HG03439 (cell line): ENCODE data around the gene CC2D2A.
A peak's percentile ranks its signal among the peaks of the same experiment; 100 is the strongest.
"Not testable (repeated sequence)": the region's sequence is repeated elsewhere in the genome, so short reads cannot be mapped to it uniquely, and the experiment has no call there.

ENCODE experiments used
- ATAC-seq: cut with Tn5 transposase; IDR thresholded peaks from one replicate; pipeline ENCODE4 v1.9.1; 2021; ENCODE audit warnings: mild to moderate bottlenecking, moderate library complexity; ENCODE audit not compliant: unreplicated experiment

Gene CC2D2A

DNA sequence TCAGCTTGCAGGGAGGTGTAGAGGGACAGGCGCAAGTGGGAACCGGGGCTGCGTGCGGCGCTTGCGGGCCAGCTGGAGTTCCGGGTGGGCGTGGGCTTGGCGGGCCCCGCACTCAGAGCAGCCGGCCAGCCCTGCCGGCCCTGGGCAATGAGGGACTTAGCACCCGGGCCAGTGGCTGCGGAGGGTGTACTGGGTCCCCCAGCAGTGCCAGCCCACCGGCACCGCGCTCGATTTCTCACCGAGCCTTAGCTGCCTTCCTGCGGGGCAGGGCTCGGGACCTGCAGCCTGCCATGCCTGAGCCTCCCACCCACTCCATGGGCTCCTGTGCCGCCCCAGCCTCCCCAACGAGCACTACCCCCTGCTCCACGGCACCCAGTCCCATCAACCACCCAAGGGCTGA, 145.2 kb downstream of the CC2D2A start:
- not testable (repeated sequence) for ATAC-seq

GRCh38 chr4:15617407-15617806, 147.7 kb downstream of the CC2D2A start:
- not testable (repeated sequence) for ATAC-seq

DNA sequence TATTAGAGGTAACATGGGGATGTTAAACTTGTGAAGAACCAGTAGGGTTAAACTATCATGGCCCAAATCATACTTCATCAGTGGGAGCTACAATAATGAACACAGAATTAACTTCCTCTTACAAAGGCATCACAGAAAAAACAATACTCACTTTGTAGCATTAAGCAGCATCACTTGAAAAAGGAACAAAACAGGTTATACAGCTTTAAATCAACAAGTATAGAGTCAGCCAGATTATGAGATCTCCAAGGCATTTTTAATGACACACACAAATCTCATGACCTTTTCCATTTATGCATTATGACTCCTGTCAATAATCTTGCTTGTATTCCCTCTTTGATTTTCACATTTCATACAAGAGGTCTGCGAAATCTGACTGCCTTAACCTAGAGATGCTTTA, 167.1 kb downstream of the CC2D2A start:
- no peak for ATAC-seq

DNA sequence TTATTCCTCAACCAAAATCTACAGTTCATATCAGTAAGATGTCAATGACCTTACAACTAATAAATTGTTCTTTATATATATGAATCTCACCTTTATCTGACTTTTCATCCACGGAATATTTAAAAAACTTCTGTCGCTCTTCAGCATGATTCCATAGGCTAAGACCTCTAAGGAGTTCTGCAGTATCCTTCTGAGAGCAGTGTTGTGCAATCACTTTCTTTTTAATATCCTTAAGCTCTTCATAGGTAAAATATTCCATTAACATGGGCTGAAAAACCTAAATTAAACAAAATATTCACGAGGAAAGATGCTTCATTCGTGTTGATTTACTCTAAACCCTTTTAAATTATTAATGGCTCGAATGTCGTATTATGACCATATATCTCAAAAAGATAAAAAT, 168.7 kb downstream of the CC2D2A start:
- no peak for ATAC-seq

DNA sequence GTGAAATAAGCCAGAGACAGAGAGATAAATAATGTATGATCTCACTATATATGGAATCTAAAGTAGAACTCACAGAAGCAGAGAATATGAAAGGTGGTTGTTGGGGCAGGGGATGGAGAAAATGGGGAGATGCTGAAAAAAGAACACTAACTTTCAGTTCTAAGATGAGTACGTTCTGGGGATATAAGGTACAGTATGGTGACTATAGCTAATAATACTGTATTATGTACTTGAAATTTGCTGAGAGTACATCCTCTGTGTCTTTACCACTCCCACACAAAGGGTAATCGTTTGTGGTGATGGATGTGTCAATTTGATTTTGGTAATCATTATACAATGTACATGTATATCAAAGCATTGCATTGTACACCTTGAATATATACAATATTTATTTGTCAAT, 178.9 kb downstream of the CC2D2A start:
- no peak for ATAC-seq

DNA sequence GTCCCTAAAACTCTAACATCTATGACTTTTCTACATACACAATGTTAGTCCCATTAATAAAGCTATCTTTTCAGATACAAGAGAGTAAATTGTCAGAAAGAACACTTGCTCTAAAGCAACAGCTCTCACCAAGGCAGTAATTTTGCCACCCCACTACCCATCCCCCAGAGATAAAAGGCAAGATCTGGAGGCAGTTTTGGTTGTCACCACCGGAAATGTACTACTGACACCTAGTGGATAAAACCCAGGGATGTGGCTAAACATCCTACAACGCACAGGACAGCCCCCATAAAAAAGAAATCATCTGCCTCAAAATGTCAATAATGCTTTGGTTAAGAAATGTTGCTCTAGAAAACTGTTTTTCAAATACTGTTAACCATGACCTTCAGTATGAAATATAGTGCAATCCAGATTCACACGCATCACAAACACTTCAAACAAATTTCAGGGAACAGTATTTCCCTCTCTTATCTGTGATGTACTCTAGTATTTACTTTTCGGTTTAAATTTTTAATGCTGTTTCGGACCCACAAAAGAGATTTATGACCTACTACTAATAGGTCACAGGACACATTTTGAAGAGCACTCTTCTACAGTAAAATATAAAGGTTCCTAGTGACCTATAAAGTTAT, 180.3 kb downstream of the CC2D2A start:
- peak; percentile 39 for ATAC-seq
